HepG2 (cell line): ENCODE data around the gene IKBIP. TPM values are rescaled to one million over a fixed set of nuclear protein-coding genes. Genes with fewer than 3 reads are reported as not detected.

ENCODE experiments used
- ATAC-seq: fragments of 200-7000 bp; cut with Tn5 transposase; 3 replicates; pipeline ENCODE4 v1.9.1; 2020; ENCODE audit warnings: mild to moderate bottlenecking, moderate library complexity
- BruUV-seq: library from RNA; stranded (reverse); fragments of 400-500 nt; replicated peaks from 2 replicates; lab custom pipeline; 2021; lab: Mats Ljungman, UMichigan
- CTCF ChIA-PET: fragments of 300-600 bp; formaldehyde crosslinking; extraction: SDS; loops from one replicate; lab custom pipeline; 2021; ENCODE audit warnings: low total read pairs, inconsistent platforms, low intra/inter-chr PET ratio; lab: Yijun Ruan, JAX
- POLR2A ChIA-PET: fragments of 350-600 bp; sonication (Branson Sonifier 250); formaldehyde crosslinking; loops from one replicate; lab custom pipeline; 2020; ENCODE audit warnings: antibody characterized with exemption, inconsistent platforms; lab: Yijun Ruan, JAX
- DNase-seq: peaks from one replicate; pipeline ENCODE4 v3.0.0-alpha.2; 2015; ENCODE audit warnings: low spot score
- FAIRE-seq: peaks from 3 replicates; lab custom pipeline; 2011; peaks lifted over from hg19 to GRCh38; lab: Jason Lieb, UNC
- H2AFZ ChIP-seq: one replicate; pipeline ENCODE4 v1.6.1; 2011; ENCODE audit warnings: low read length, inconsistent platforms
- H3K27ac ChIP-seq: fragments of 300-600 bp; 3 replicates; pipeline ENCODE4 v1.8.0; 2011; ENCODE audit warnings: mixed run types, mild to moderate bottlenecking, mixed read lengths, low read length, inconsistent platforms; ENCODE audit not compliant: insufficient read depth; ENCODE audit errors: extremely low read length
- H3K27me3 ChIP-seq, 2 experiments: fragments of 200-600 bp in 1 of 2; 2 replicates in 1 of 2; 3 replicates in 1 of 2; pipeline versions ENCODE4 v1.6.0 to v1.8.0; 2011; ENCODE audit warnings: low read length in 2 of 2, mild to moderate bottlenecking in 2 of 2, moderate library complexity in 2 of 2, inconsistent platforms in 1 of 2; ENCODE audit not compliant: insufficient read depth in 2 of 2, control insufficient read depth in 1 of 2
- H3K36me3 ChIP-seq, 2 experiments: fragments of 200-600 bp in 1 of 2; replicated peaks in 1 of 2; 2 replicates in 1 of 2; 3 replicates in 1 of 2; pipeline versions ENCODE4 v1.5.1 to v1.8.0; 2011; ENCODE audit warnings: low read length in 2 of 2, inconsistent platforms in 1 of 2; ENCODE audit not compliant: insufficient read depth in 2 of 2, control insufficient read depth in 1 of 2
- H3K4me1 ChIP-seq: 2 replicates; pipeline ENCODE4 v1.5.1; 2012; ENCODE audit warnings: low read length, inconsistent platforms; ENCODE audit not compliant: insufficient read depth
- H3K4me2 ChIP-seq: 2 replicates; pipeline ENCODE4 v1.6.0; 2011; ENCODE audit warnings: low read depth, low read length, inconsistent platforms
- H3K4me3 ChIP-seq, 3 experiments: fragments of 200-600 bp in 1 of 3; sonication (generic), shearing (Covaris generic) in 1 of 3; replicated peaks in 1 of 3; 2 replicates each; pipeline ENCODE4 v1.5.1; 2011 to 2016; ENCODE audit warnings: low read length in 3 of 3, inconsistent platforms in 2 of 3, low read depth in 2 of 3, mild to moderate bottlenecking in 2 of 3, control low read depth in 1 of 3, mixed read lengths in 1 of 3; ENCODE audit not compliant: insufficient read depth in 1 of 3
- H3K79me2 ChIP-seq: one replicate; pipeline ENCODE4 v1.6.1; 2011; ENCODE audit warnings: low read length, inconsistent platforms; ENCODE audit not compliant: insufficient read depth
- H3K9ac ChIP-seq: 2 replicates; pipeline ENCODE4 v1.6.0; 2011; ENCODE audit warnings: mild to moderate bottlenecking, low read depth, low read length, inconsistent platforms; ENCODE audit not compliant: insufficient read depth
- H3K9me3 ChIP-seq: 2 replicates; pipeline ENCODE4 v1.5.1; 2012; ENCODE audit warnings: mild to moderate bottlenecking, low read length
- H4K20me1 ChIP-seq: 2 replicates; pipeline ENCODE4 v1.6.0; 2011; ENCODE audit warnings: inconsistent platforms, mild to moderate bottlenecking, low read length, moderate library complexity; ENCODE audit not compliant: insufficient read depth
- ETV5 ChIP-seq: IDR thresholded peaks from 2 replicates; pipeline ENCODE4 v1.6.1; 2018; ENCODE audit warnings: missing biosample characterization, missing genetic modification reagents, inconsistent platforms, borderline replicate concordance
- FOXA1 ChIP-seq, 2 experiments: fragments of 450-650 bp in 1 of 2; sonication (generic) in 1 of 2; formaldehyde crosslinking in 1 of 2; IDR thresholded peaks; 2 replicates each; pipeline versions ENCODE4 v1.4.0 to v1.6.1; 2016 to 2020; ENCODE audit warnings: missing genetic modification reagents in 1 of 2
- FOXM1 ChIP-seq: sonication (generic); formaldehyde crosslinking; IDR thresholded peaks from 2 replicates; pipeline ENCODE4 v1.5.0; 2020; ENCODE audit warnings: missing genetic modification reagents
- HNRNPL ChIP-seq: fragments of 200-400 bp; formaldehyde crosslinking; IDR thresholded peaks from 2 replicates; pipeline ENCODE4 v1.6.1; 2017; ENCODE audit warnings: mild to moderate bottlenecking, low read depth, low read length
- KMT2B ChIP-seq: IDR thresholded peaks from 2 replicates; pipeline ENCODE4 v1.6.1; 2016; ENCODE audit warnings: missing genetic modification reagents, missing compliant biosample characterization
- NFAT5 ChIP-seq: sonication (generic); formaldehyde crosslinking; IDR thresholded peaks from 2 replicates; pipeline ENCODE4 v1.4.0; 2020; ENCODE audit warnings: missing genetic modification reagents
- PHF5A ChIP-seq: IDR thresholded peaks from one replicate; pipeline ENCODE4 v1.6.1; 2018; ENCODE audit warnings: low read depth, missing genetic modification reagents; ENCODE audit not compliant: unreplicated experiment
- RELA ChIP-seq: sonication (generic); formaldehyde crosslinking; IDR thresholded peaks from 2 replicates; pipeline ENCODE4 v1.4.0; 2020; ENCODE audit warnings: missing genetic modification reagents
- SOX5 ChIP-seq: IDR thresholded peaks from 2 replicates; pipeline ENCODE4 v1.6.1; 2016; ENCODE audit warnings: borderline replicate concordance
- SP5 ChIP-seq: IDR thresholded peaks from 2 replicates; pipeline ENCODE4 v1.6.1; 2016; ENCODE audit warnings: low read depth, borderline replicate concordance
- TFDP2 ChIP-seq: sonication (generic); formaldehyde crosslinking; IDR thresholded peaks from 2 replicates; pipeline ENCODE4 v1.4.0; 2020; ENCODE audit warnings: missing genetic modification reagents
- ZFP37 ChIP-seq: sonication (generic); formaldehyde crosslinking; IDR thresholded peaks from 2 replicates; pipeline ENCODE4 v1.4.0; 2020; ENCODE audit warnings: missing genetic modification reagents, borderline replicate concordance
- ZFYVE20 ChIP-seq: sonication (generic); formaldehyde crosslinking; IDR thresholded peaks from 2 replicates; pipeline ENCODE4 v1.8.0; 2023; ENCODE audit warnings: low read depth, mild to moderate bottlenecking, moderate library complexity, missing genetic modification reagents, borderline replicate concordance
- ZNF737 ChIP-seq: sonication (generic); formaldehyde crosslinking; IDR thresholded peaks from 2 replicates; pipeline ENCODE4 v1.5.0; 2020; ENCODE audit warnings: missing genetic modification reagents, mild to moderate bottlenecking, borderline replicate concordance
- ZSCAN29 ChIP-seq: sonication (generic); formaldehyde crosslinking; conservative IDR thresholded peaks from 2 replicates; pipeline ENCODE4 v1.4.0; 2020; ENCODE audit warnings: mild to moderate bottlenecking, missing genetic modification reagents
- WGBS: methylation state at CpG from one replicate; pipeline ENCODE4 v1.1.6; 2017; ENCODE audit warnings: low lambda C conversion rate; 5-methylcytosine and 5-hydroxymethylcytosine counted together
- in situ Hi-C: cut with HindIII; loops from 2 replicates; pipeline ENCODE4 v1.10.0; 2017; ENCODE audit warnings: low pct_unique_long_range_greater_than_20kb; ENCODE audit not compliant: extremely low pct_ligation_motif_present
- intact Hi-C: fragments of 100-400 bp; cut with micrococcal nuclease; formaldehyde crosslinking; loops from one replicate; pipeline ENCODE4 v1.10.0; 2022; ENCODE audit not compliant: unreplicated experiment
- polyA plus RNA-seq, 8 experiments: library from polyadenylated mRNA; depleted of rRNA in 3 of 8; stranded (reverse) in 7 of 8; unstranded in 1 of 8; fragments of >200 nt; fragmentation: Illumina TruSeq in 4 of 8; extraction: Trizol in 4 of 8; gene quantifications; 2 replicates each; pipeline versions ENCODE4 v1.2.1 to v1.2.3, GENCODE V29; 2011 to 2016; ENCODE audit warnings: low read depth in 4 of 8, missing spikeins in 1 of 8, mixed read lengths in 1 of 8; ENCODE audit not compliant: insufficient read depth in 1 of 8
- total RNA-seq, 5 experiments: library from RNA; depleted of rRNA; stranded (reverse); fragments of >200 nt; fragmentation: Illumina TruSeq; extraction: Trizol; gene quantifications; 2 replicates each; pipeline ENCODE4 v1.2.3, GENCODE V29; 2016; ENCODE audit warnings: low read depth in 1 of 5

IKBIP gene
- total and polyA plus RNA-seq, 2 of the 13 experiments (the other 11 are each of a cell fraction or from before 2014, with no cell fraction given), result 20.0 to 55.5 TPM

- DNase-seq (no peak), ATAC-seq (no peak), FAIRE-seq (no peak)
- Histone ChIP-seq H3K36me3 (no peaks in the 10 kb centered on the region), H3K79me2 (no peaks in the 10 kb centered on the region), H3K4me1 (peaks cover 19% of the 10 kb centered on the region), H3K9me3 (no peaks in the 10 kb centered on the region), H2AFZ (no peak overlapping the region), H3K4me2 (no peak overlapping the region), H3K4me3 (no peak overlapping the region), H4K20me1 (no peaks in the 10 kb centered on the region), H3K27ac (no peak overlapping the region), H3K9ac (no peak overlapping the region), H3K27me3 (no peaks in the 10 kb centered on the region)
- CTCF ChIA-PET, result no interaction called here
- intact Hi-C loops, result no loop called here
- POLR2A ChIA-PET, result no interaction called here
- 75% methylated on average over 5 of the region's 5 CpGs for WGBS
- no TSS peak for BruUV-seq
- in situ Hi-C loops, result no loop called here
- TF ChIP-seq HNRNPL, result no peak
- no peak for TF ChIP-seq PHF5A (CRISPR knock-in tag)
- no peak for TF ChIP-seq SOX5 (CRISPR knock-in tag)
- TF ChIP-seq ZNF737 (CRISPR knock-in tag), result no peak
- TF ChIP-seq NFAT5, result no peak
- TF ChIP-seq KMT2B (CRISPR knock-in tag), result no peak
- no peak for TF ChIP-seq ZFP37 (CRISPR knock-in tag)
- no peak for TF ChIP-seq ETV5
- TF ChIP-seq ZSCAN29, result no peak
- TF ChIP-seq FOXM1 (CRISPR knock-in tag), result no peak
- no peak for TF ChIP-seq ZFYVE20 (CRISPR knock-in tag)
- no peak for TF ChIP-seq SP5
- no peak for TF ChIP-seq FOXA1 (IDR thresholded peaks at IDR 0.05)
- no peak for TF ChIP-seq FOXA1 (CRISPR knock-in tag; IDR thresholded peaks at IDR 0.05)
- TF ChIP-seq RELA, result no peak
- no peak for TF ChIP-seq TFDP2 (CRISPR knock-in tag)
Observed at GRCh38 chr12:98580695-98581094, 63.9 kb downstream of the IKBIP start.
